HCT116 (cell line): ENCODE results near the gene COMMD10. TPM values are rescaled to one million over a fixed set of nuclear protein-coding genes. Genes with fewer than 3 reads are reported as not detected.

Experiments used
- ATAC-seq: fragments of 200-7000 bp; cut with Tn5 transposase; 2 replicates; pipeline ENCODE4 v1.9.1; 2020; ENCODE audit warnings: mild to moderate bottlenecking, moderate library complexity
- BruUV-seq: library from RNA; stranded (reverse); fragments of 400-500 nt; replicated peaks from 2 replicates; lab custom pipeline; 2021; lab: Mats Ljungman, UMichigan
- CTCF ChIA-PET: fragments of 300-600 bp; sonication (Branson Sonifier 250); formaldehyde crosslinking; loops from one replicate; lab custom pipeline; 2021; ENCODE audit warnings: antibody characterized with exemption; lab: Charles Lee
- POLR2A ChIA-PET: fragments of 300-600, 350-600 bp; sonication (Branson Sonifier 250); formaldehyde crosslinking; loops from one replicate; lab custom pipeline; 2021; ENCODE audit warnings: antibody characterized with exemption; lab: Charles Lee
- RAD21 ChIA-PET, 2 experiments: fragments of 300-600 bp; sonication (Branson Sonifier 250); formaldehyde crosslinking; loops; one replicate each; lab custom pipeline; 2023; ENCODE audit warnings: low total read pairs in 2 of 2; ENCODE audit not compliant: uncharacterized antibody in 2 of 2, unreplicated experiment in 2 of 2, low non-redundant PET in 1 of 2; lab: Charles Lee
- DNase-seq: peaks from one replicate; pipeline ENCODE4 v3.0.0-alpha.2; 2010; ENCODE audit warnings: low read depth, low spot score
- H2AFZ ChIP-seq: fragments of 200-600 bp; shearing (Covaris generic), sonication (generic); 2 replicates; pipeline ENCODE4 v1.6.1; 2017; ENCODE audit warnings: low read depth, mixed run types, mixed read lengths, antibody characterized with exemption, low read length; ENCODE audit not compliant: poor library complexity, severe bottlenecking
- H3K27ac ChIP-seq: 2 replicates; pipeline ENCODE4 v1.5.1; 2012; ENCODE audit warnings: low read depth, low read length
- H3K27me3 ChIP-seq: fragments of 200-600 bp; sonication (generic); 2 replicates; pipeline ENCODE4 v1.6.1; 2016; ENCODE audit warnings: mixed run types, low read length, mixed read lengths; ENCODE audit not compliant: insufficient read depth
- H3K36me3 ChIP-seq, 2 experiments: fragments of 200-500 bp in 1 of 2; fragments of 200-600 bp in 1 of 2; sonication (Bioruptor generic) in 1 of 2; sonication (generic) in 1 of 2; 2 replicates each; pipeline versions ENCODE4 v1.5.1 to v1.6.1; 2014 to 2016; ENCODE audit warnings: low read length in 2 of 2, inconsistent platforms in 1 of 2, mixed read lengths in 1 of 2, mixed run types in 1 of 2; ENCODE audit not compliant: insufficient read depth in 2 of 2, control insufficient read depth in 1 of 2
- H3K4me1 ChIP-seq, 2 experiments: fragments of 200-600 bp in 1 of 2; sonication (generic) in 1 of 2; 2 replicates each; pipeline versions ENCODE4 v1.5.1 to v1.6.1; 2012 to 2017; ENCODE audit warnings: low read length in 2 of 2, inconsistent platforms in 1 of 2, mild to moderate bottlenecking in 1 of 2, mixed read lengths in 1 of 2, mixed run types in 1 of 2, moderate library complexity in 1 of 2; ENCODE audit not compliant: insufficient read depth in 2 of 2, control insufficient read depth in 1 of 2
- H3K4me2 ChIP-seq: fragments of 200-600 bp; sonication (generic); 2 replicates; pipeline ENCODE4 v1.6.1; 2017; ENCODE audit warnings: mixed run types, low read length, mixed read lengths
- H3K4me3 ChIP-seq, 2 experiments: fragments of 200-600 bp in 1 of 2; sonication (generic) in 1 of 2; replicated peaks in 1 of 2; 2 replicates each; pipeline ENCODE4 v1.5.1; 2011 to 2016; ENCODE audit warnings: low read length in 2 of 2, control low read depth in 1 of 2, low read depth in 1 of 2, mild to moderate bottlenecking in 1 of 2, mixed read lengths in 1 of 2, mixed run types in 1 of 2
- H3K79me2 ChIP-seq: fragments of 200-600 bp; sonication (generic); 2 replicates; pipeline ENCODE4 v1.6.1; 2017; ENCODE audit warnings: mild to moderate bottlenecking, mixed run types, low read length, moderate library complexity, mixed read lengths; ENCODE audit not compliant: insufficient read depth
- H3K9ac ChIP-seq: fragments of 200-600 bp; sonication (generic); 2 replicates; pipeline ENCODE4 v1.6.1; 2016; ENCODE audit warnings: low read length, mixed read lengths
- H3K9me2 ChIP-seq: fragments of 200-600 bp; sonication (generic), shearing (Covaris generic); 2 replicates; pipeline ENCODE4 v1.6.1; 2017; ENCODE audit warnings: mixed run types, mild to moderate bottlenecking, moderate library complexity; ENCODE audit not compliant: insufficient read depth
- H3K9me3 ChIP-seq, 2 experiments: fragments of 200-500 bp in 1 of 2; fragments of 200-600 bp in 1 of 2; sonication (Bioruptor generic) in 1 of 2; sonication (generic) in 1 of 2; 2 replicates each; pipeline ENCODE4 v1.6.1; 2014 to 2017; ENCODE audit warnings: low read length in 2 of 2, mixed read lengths in 2 of 2, inconsistent platforms in 1 of 2, low read depth in 1 of 2, mild to moderate bottlenecking in 1 of 2, mixed run types in 1 of 2, moderate library complexity in 1 of 2; ENCODE audit not compliant: control insufficient read depth in 1 of 2, insufficient read depth in 1 of 2
- H4K20me1 ChIP-seq: fragments of 200-600 bp; sonication (generic), shearing (Covaris generic); 2 replicates; pipeline ENCODE4 v1.6.1; 2017; ENCODE audit warnings: mixed run types, mild to moderate bottlenecking, moderate library complexity; ENCODE audit not compliant: insufficient read depth
- ELF1 ChIP-seq: IDR thresholded peaks from 2 replicates; pipeline ENCODE4 v1.6.1; 2012; ENCODE audit warnings: low read depth, borderline replicate concordance
- JUND ChIP-seq: IDR thresholded peaks from 2 replicates; pipeline ENCODE4 v1.6.1; 2012
- POLR2A ChIP-seq: IDR thresholded peaks from 2 replicates; pipeline ENCODE4 v1.7.0; 2011; ENCODE audit warnings: borderline replicate concordance; ENCODE audit not compliant: insufficient read depth, insufficient read length; ENCODE audit errors: extremely low read depth
- POLR2AphosphoS5 ChIP-seq: IDR thresholded peaks from 2 replicates; pipeline ENCODE4 v1.6.1; 2011; ENCODE audit warnings: mild to moderate bottlenecking, low read depth, low read length, moderate library complexity
- SP1 ChIP-seq: IDR thresholded peaks from 2 replicates; pipeline ENCODE4 v1.6.1; 2012; ENCODE audit warnings: low read depth
- TCF7L2 ChIP-seq: IDR thresholded peaks from 2 replicates; pipeline ENCODE4 v1.7.0; 2011; ENCODE audit warnings: borderline replicate concordance, inconsistent platforms; ENCODE audit not compliant: insufficient read depth, insufficient read length; ENCODE audit errors: extremely low read depth
- ZNF274 ChIP-seq: fragments of 200-500 bp; sonication (Bioruptor generic); IDR thresholded peaks from 2 replicates; pipeline ENCODE4 v1.6.1; 2014; ENCODE audit warnings: mild to moderate bottlenecking, low read depth, low read length, inconsistent platforms
- intact Hi-C: fragments of 100-400 bp; cut with micrococcal nuclease; formaldehyde crosslinking; loops from 2 replicates; pipeline ENCODE4 v1.10.0; 2022
- total RNA-seq: library from RNA; stranded (reverse); gene quantifications from one replicate; pipeline ENCODE4 v1.2.1, GENCODE V29; 2021; ENCODE audit not compliant: unreplicated experiment
- TF ChIP-seq, protein P1 (sequence below), 3 experiments: fragments of 200-600 bp in 1 of 3; sonication (generic) in 1 of 3; IDR thresholded peaks in 2 of 3; conservative IDR thresholded peaks in 1 of 3; 2 replicates each; pipeline ENCODE4 v1.5.1; 2012 to 2017; ENCODE audit warnings: low read depth in 2 of 3, low read length in 2 of 3, antibody characterized with exemption in 1 of 3, borderline replicate concordance in 1 of 3, control low read depth in 1 of 3, mild to moderate bottlenecking in 1 of 3, mixed read lengths in 1 of 3, mixed run types in 1 of 3, moderate library complexity in 1 of 3; ENCODE audit not compliant: insufficient read depth in 1 of 3
- TF ChIP-seq, protein P2 (sequence below): IDR thresholded peaks from 2 replicates; pipeline ENCODE4 v1.6.1; 2011; ENCODE audit warnings: mild to moderate bottlenecking, low read length, moderate library complexity; ENCODE audit not compliant: insufficient replicate concordance; ENCODE audit errors: extremely low read depth

The COMMD10 gene
- total RNA-seq, 1 experiment from 2014 or later, result 35.3 TPM

DNA sequence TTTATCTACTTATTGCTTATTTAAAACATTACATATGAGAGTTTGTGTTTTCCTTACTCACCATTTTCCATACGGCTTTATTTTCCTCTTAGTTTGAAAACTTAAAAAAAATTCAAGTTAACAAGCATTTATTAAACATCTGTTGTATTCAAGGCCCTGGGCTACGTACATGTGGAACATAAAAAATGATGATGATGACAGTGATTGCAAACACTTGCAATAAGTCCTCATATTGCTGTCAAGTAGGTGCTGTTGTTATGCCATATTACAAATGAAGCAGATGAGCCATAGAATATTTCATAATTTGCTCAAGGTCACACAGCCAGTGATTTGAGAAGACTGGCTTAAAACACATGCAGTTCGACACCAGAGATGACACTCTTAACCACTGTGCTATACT, 180.6 kb downstream of the COMMD10 start (continued):
- TF ChIP-seq, protein P1, sequence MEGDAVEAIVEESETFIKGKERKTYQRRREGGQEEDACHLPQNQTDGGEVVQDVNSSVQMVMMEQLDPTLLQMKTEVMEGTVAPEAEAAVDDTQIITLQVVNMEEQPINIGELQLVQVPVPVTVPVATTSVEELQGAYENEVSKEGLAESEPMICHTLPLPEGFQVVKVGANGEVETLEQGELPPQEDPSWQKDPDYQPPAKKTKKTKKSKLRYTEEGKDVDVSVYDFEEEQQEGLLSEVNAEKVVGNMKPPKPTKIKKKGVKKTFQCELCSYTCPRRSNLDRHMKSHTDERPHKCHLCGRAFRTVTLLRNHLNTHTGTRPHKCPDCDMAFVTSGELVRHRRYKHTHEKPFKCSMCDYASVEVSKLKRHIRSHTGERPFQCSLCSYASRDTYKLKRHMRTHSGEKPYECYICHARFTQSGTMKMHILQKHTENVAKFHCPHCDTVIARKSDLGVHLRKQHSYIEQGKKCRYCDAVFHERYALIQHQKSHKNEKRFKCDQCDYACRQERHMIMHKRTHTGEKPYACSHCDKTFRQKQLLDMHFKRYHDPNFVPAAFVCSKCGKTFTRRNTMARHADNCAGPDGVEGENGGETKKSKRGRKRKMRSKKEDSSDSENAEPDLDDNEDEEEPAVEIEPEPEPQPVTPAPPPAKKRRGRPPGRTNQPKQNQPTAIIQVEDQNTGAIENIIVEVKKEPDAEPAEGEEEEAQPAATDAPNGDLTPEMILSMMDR (IDR thresholded peaks at IDR 0.05 in 2 of 3, conservative IDR thresholded peaks at IDR 0.05 in 1 of 3; ENCODE audit: borderline replicate concordance in 1 of 3, insufficient read depth in 1 of 3, low read depth in 2 of 3, low read length in 2 of 3), result no peak
- TF ChIP-seq SP1 (no peak), ZNF274 (no peak)

DNA sequence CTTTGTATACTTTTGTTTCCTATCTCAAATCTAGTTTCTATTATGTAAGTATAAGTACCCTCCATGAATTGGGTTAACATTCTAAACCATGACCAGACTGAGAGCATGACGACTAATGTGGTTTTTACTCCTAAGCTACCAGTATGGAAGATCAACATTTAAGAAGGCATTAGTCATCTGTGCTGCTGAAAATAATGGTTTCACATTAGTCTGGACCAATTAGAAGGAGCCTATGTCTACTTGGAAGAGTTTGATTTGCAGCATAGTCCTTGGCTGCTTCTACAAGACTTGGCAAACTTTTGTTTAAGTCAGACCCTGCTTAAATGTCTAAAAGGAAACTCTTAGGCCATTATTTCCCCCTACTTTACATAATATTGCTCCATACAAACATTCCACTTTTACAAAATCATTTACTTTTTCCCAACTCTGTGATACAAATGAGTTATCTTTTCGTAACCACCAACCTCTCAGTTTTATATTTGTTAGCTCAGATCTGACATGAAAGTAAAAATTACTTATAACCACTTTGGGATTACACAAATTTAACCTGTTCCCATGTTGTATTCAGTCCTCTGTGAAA, 186.7 kb downstream of the COMMD10 start:
- Histone ChIP-seq H3K27me3 (no peaks in the 10 kb centered on the region), H3K27ac (no peak overlapping the region), H2AFZ (no peak overlapping the region), H3K4me2 (no peak overlapping the region), H3K9me3 (no peaks in the 10 kb centered on the region), H3K4me3 (no peak overlapping the region), H3K36me3 (no peaks in the 10 kb centered on the region), H3K9ac (no peak overlapping the region), H4K20me1 (no peaks in the 10 kb centered on the region), H3K9me2 (no peaks in the 10 kb centered on the region), H3K4me1 (no peaks in the 10 kb centered on the region), H3K79me2 (no peaks in the 10 kb centered on the region)
- ATAC-seq, result no peak
- DNase-seq, result no peak
- ChIA-PET CTCF (no interaction called here), POLR2A (no interaction called here), RAD21 (no interaction called here)
- TF ChIP-seq TCF7L2, result no peak
- TF ChIP-seq ZNF274, result no peak
- TF ChIP-seq, protein P1 (IDR thresholded peaks at IDR 0.05 in 2 of 3, conservative IDR thresholded peaks at IDR 0.05 in 1 of 3; ENCODE audit: borderline replicate concordance in 1 of 3, insufficient read depth in 1 of 3, low read depth in 2 of 3, low read length in 2 of 3), result no peak
- TF ChIP-seq POLR2A, result no peak
- TF ChIP-seq, protein P2, sequence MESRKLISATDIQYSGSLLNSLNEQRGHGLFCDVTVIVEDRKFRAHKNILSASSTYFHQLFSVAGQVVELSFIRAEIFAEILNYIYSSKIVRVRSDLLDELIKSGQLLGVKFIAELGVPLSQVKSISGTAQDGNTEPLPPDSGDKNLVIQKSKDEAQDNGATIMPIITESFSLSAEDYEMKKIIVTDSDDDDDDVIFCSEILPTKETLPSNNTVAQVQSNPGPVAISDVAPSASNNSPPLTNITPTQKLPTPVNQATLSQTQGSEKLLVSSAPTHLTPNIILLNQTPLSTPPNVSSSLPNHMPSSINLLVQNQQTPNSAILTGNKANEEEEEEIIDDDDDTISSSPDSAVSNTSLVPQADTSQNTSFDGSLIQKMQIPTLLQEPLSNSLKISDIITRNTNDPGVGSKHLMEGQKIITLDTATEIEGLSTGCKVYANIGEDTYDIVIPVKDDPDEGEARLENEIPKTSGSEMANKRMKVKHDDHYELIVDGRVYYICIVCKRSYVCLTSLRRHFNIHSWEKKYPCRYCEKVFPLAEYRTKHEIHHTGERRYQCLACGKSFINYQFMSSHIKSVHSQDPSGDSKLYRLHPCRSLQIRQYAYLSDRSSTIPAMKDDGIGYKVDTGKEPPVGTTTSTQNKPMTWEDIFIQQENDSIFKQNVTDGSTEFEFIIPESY, result no peak
- no peak for TF ChIP-seq SP1
- TF ChIP-seq ELF1, result no peak
- no peak for TF ChIP-seq JUND
- TF ChIP-seq POLR2AphosphoS5, result no peak
- no TSS peak for BruUV-seq
- intact Hi-C loops, result no loop called here
